K562 (cell line): ENCODE data around the gene SART1. TPM values are rescaled to one million over a fixed set of nuclear protein-coding genes. Genes with fewer than 3 reads are reported as not detected.

Experiments used
- EP300 ChIP-seq: IDR thresholded peaks from 2 replicates; pipeline ENCODE4 v1.6.1; 2012; ENCODE audit warnings: low read length, improper control_type of control experiment
- FIP1L1 ChIP-seq: fragments of 200-400 bp; formaldehyde crosslinking; IDR thresholded peaks from 2 replicates; pipeline ENCODE4 v1.6.1; 2018; ENCODE audit warnings: mild to moderate bottlenecking, low read depth, low read length; ENCODE audit not compliant: poor library complexity, severe bottlenecking
- HCFC1 ChIP-seq: IDR thresholded peaks from 2 replicates; pipeline ENCODE4 v1.6.1; 2012; ENCODE audit warnings: low read depth, low read length, improper control_type of control experiment
- HNRNPK ChIP-seq: fragments of 200-400 bp; formaldehyde crosslinking; IDR thresholded peaks from one replicate; pipeline ENCODE4 v1.6.1; 2018; ENCODE audit warnings: mild to moderate bottlenecking, low read depth, low read length; ENCODE audit not compliant: poor library complexity, severe bottlenecking
- MXI1 ChIP-seq: IDR thresholded peaks from 2 replicates; pipeline ENCODE4 v1.6.1; 2011; ENCODE audit warnings: low read depth, mild to moderate bottlenecking, improper control_type of control experiment, low read length
- NFE2 ChIP-seq: IDR thresholded peaks from 2 replicates; pipeline ENCODE4 v1.6.1; 2014; ENCODE audit warnings: antibody characterized with exemption, low read depth
- PHF20 ChIP-seq: fragments of 450-650 bp; IDR thresholded peaks from 2 replicates; pipeline ENCODE4 v1.6.1; 2018; ENCODE audit not compliant: partially characterized antibody
- RUNX1 ChIP-seq: sonication (generic); IDR thresholded peaks from 2 replicates; pipeline ENCODE4 v1.6.1; 2016; ENCODE audit warnings: antibody characterized with exemption, low read depth
- SAFB2 ChIP-seq: fragments of 200-400 bp; formaldehyde crosslinking; IDR thresholded peaks from 2 replicates; pipeline ENCODE4 v1.6.1; 2018; ENCODE audit warnings: borderline replicate concordance, low read length, low read depth, moderate library complexity; ENCODE audit not compliant: severe bottlenecking
- SIX5 ChIP-seq, 2 experiments: IDR thresholded peaks; 2 replicates each; pipeline ENCODE4 v1.6.1; 2011; ENCODE audit warnings: low read length in 2 of 2, borderline replicate concordance in 1 of 2, low read depth in 1 of 2, mild to moderate bottlenecking in 1 of 2, moderate library complexity in 1 of 2; ENCODE audit not compliant: insufficient read depth in 1 of 2
- SUPT5H ChIP-seq: fragments of 450-650 bp; IDR thresholded peaks from 2 replicates; pipeline ENCODE4 v1.6.1; 2016
- TOE1 ChIP-seq, 2 experiments: fragments of 450-650 bp in 1 of 2; sonication (generic) in 1 of 2; formaldehyde crosslinking in 1 of 2; IDR thresholded peaks; 2 replicates each; pipeline versions ENCODE4 v1.7.1 to v1.8.0; 2016 to 2022; ENCODE audit warnings: borderline replicate concordance in 2 of 2, mild to moderate bottlenecking in 2 of 2, antibody characterized with exemption in 1 of 2, inconsistent platforms in 1 of 2, low read depth in 1 of 2, missing genetic modification reagents in 1 of 2, moderate library complexity in 1 of 2
- YBX1 ChIP-seq: fragments of 450-650 bp; IDR thresholded peaks from 2 replicates; pipeline ENCODE4 v1.7.1; 2016; ENCODE audit warnings: mild to moderate bottlenecking
- YY1 ChIP-seq, 3 experiments: IDR thresholded peaks; 2 replicates each; pipeline ENCODE4 v1.6.1; 2011; ENCODE audit warnings: low read length in 2 of 3, mild to moderate bottlenecking in 2 of 3, moderate library complexity in 2 of 3, borderline replicate concordance in 1 of 3, control low read depth in 1 of 3, low read depth in 1 of 3; ENCODE audit not compliant: insufficient read depth in 3 of 3, insufficient replicate concordance in 2 of 3, control insufficient read depth in 1 of 3, insufficient read length in 1 of 3; ENCODE audit errors: extremely low read depth in 1 of 3
- ZBTB1 ChIP-seq: sonication (generic); formaldehyde crosslinking; IDR thresholded peaks from 2 replicates; pipeline ENCODE4 v1.8.1; 2023; ENCODE audit warnings: missing genetic modification reagents, low read depth, mild to moderate bottlenecking, borderline replicate concordance
- ZNF3 ChIP-seq: fragments of 250-450 bp; sonication (Bioruptor Pico); IDR thresholded peaks from 2 replicates; pipeline ENCODE4 v1.5.0; 2021; ENCODE audit warnings: mild to moderate bottlenecking, moderate library complexity
- ZNF354B ChIP-seq: fragments of 250-450 bp; sonication (Bioruptor Pico); IDR thresholded peaks from 2 replicates; pipeline ENCODE4 v1.4.0; 2020
- ZNF445 ChIP-seq: fragments of 250-450 bp; sonication (Bioruptor Pico); IDR thresholded peaks from 2 replicates; pipeline ENCODE4 v1.4.0; 2020; ENCODE audit warnings: low read depth, mild to moderate bottlenecking, moderate library complexity
- ZNF717 ChIP-seq: fragments of 250-450 bp; sonication (Bioruptor Pico); IDR thresholded peaks from 2 replicates; pipeline ENCODE4 v1.5.0; 2021
- ZNF77 ChIP-seq: fragments of 250-450 bp; sonication (Bioruptor Pico); IDR thresholded peaks from 2 replicates; pipeline ENCODE4 v1.5.0; 2020
- polyA plus RNA-seq, 8 experiments: library from polyadenylated mRNA; depleted of rRNA in 4 of 8; stranded (reverse) in 5 of 8; unstranded in 3 of 8; fragments of >200 nt; fragmentation: Nextera tagmentation in 2 of 8; fragmentation: Illumina TruSeq in 1 of 8; extraction: Ambion mirVana in 2 of 8; extraction: Trizol in 1 of 8; gene quantifications; 2 replicates each; pipeline versions ENCODE4 v1.2.1 to v1.2.3, GENCODE V29; 2011 to 2014; ENCODE audit warnings: inconsistent platforms in 1 of 8, missing spikeins in 1 of 8
- total RNA-seq, 7 experiments: library from RNA; depleted of rRNA in 6 of 7; stranded (reverse); fragments of >200 nt in 6 of 7; fragmentation: Illumina TruSeq in 2 of 7; extraction: Trizol in 2 of 7; gene quantifications; 2 replicates each; pipeline versions ENCODE4 v1.2.1 to v1.2.3, GENCODE V29; 2011 to 2021; ENCODE audit warnings: low replicate concordance in 1 of 7
- TF ChIP-seq, protein P1 (sequence below): sonication (generic); formaldehyde crosslinking; IDR thresholded peaks from 2 replicates; pipeline ENCODE4 v1.8.1; 2023; ENCODE audit warnings: mild to moderate bottlenecking, missing genetic modification reagents
- TF ChIP-seq, protein P2 (sequence below): IDR thresholded peaks from 2 replicates; pipeline ENCODE4 v1.6.1; 2011; ENCODE audit not compliant: insufficient read length; ENCODE audit errors: extremely low read depth
- TF ChIP-seq, protein P3 (sequence below), 2 experiments: fragments of 450-650 bp in 1 of 2; sonication (generic) in 1 of 2; formaldehyde crosslinking in 1 of 2; IDR thresholded peaks in 1 of 2; conservative IDR thresholded peaks in 1 of 2; 2 replicates each; pipeline versions ENCODE4 v1.6.1 to v1.8.1; 2016 to 2023; ENCODE audit warnings: mild to moderate bottlenecking in 2 of 2, moderate library complexity in 2 of 2, inconsistent platforms in 1 of 2, missing genetic modification reagents in 1 of 2

SART1 gene
- total and polyA plus RNA-seq, 9 of the 15 experiments (the other 6 are each of a cell fraction or from before 2014, with no cell fraction given) = 4.8 to 84.1 (median 31.7) TPM

DNA sequence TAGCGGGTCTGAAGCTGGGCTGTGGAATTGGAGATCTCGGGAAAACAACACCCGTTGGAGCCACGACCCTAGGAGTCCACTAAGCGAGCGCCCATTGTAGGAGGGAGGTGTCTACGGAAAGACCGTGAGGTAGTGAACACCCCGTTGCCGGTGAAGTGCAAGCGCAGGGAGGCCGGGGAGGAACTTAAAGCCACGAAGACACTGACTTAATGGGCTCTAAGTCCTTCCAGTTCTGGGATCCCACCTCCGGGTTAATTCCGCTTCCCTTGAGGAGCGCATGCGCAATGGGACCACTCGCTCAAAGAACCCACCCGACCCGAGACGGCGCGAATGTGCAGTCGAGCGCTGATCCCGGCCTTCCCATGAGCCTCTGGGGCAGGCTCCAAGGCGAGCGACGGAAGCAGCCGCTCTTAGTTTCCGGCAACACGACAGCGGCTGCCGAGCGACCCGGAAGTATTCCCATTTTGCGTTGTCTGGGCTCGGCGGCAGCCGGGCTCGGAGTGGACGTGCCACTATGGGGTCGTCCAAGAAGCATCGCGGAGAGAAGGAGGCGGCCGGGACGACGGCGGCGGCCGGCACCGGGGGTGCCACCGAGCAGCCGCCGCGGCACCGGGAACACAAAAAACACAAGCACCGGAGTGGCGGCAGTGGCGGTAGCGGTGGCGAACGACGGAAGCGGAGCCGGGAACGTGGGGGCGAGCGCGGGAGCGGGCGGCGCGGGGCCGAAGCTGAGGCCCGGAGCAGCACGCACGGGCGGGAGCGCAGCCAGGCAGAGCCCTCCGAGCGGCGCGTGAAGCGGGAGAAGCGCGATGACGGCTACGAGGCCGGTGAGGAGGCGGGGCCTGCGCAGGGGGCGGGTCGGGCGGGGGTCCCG lies at the start of gene SART1 (continued):
- TF ChIP-seq YY1 (IDR thresholded peaks at IDR 0.05; ENCODE audit: borderline replicate concordance in 1 of 3, control insufficient read depth in 1 of 3, extremely low read depth in 1 of 3, insufficient read depth in 3 of 3, insufficient read length in 1 of 3, insufficient replicate concordance in 2 of 3, low read depth in 1 of 3, low read length in 2 of 3) (peak in 2 of 3 experiments; percentile 77 to 78), EP300 (peak; percentile 64; the same call in 1 of the 2 replicates), ZNF354B (CRISPR knock-in tag) (0 out of 2 replicates have a peak, but pooled peaks have one; percentile 11), RUNX1 (no peak), HNRNPK (no peak), ZNF445 (CRISPR knock-in tag) (no peak), ZNF3 (CRISPR knock-in tag) (no peak), ZNF77 (CRISPR knock-in tag) (no peak), SAFB2 (no peak), TOE1 (IDR thresholded peaks at IDR 0.05; ENCODE audit: borderline replicate concordance) (no peak), TOE1 (CRISPR knock-in tag; IDR thresholded peaks at IDR 0.05; ENCODE audit: borderline replicate concordance, low read depth) (no peak), SUPT5H (peak; percentile 94), PHF20 (peak; percentile 91), NFE2 (0 out of 2 replicates have a peak, but pooled peaks have one; percentile 32), SIX5 (IDR thresholded peaks at IDR 0.05; ENCODE audit: borderline replicate concordance in 1 of 2, insufficient read depth in 1 of 2, low read depth in 1 of 2, low read length in 2 of 2) (peak in 1 of 2 experiments; percentile 42; a peak in 2 of 4 replicates), MXI1 (0 out of 2 replicates have a peak, but pooled peaks have one; percentile 36), YBX1 (no peak), ZBTB1 (CRISPR knock-in tag) (no peak), HCFC1 (peak; percentile 86), ZNF717 (CRISPR knock-in tag) (no peak), FIP1L1 (peak; percentile 96)
- TF ChIP-seq, protein P1, sequence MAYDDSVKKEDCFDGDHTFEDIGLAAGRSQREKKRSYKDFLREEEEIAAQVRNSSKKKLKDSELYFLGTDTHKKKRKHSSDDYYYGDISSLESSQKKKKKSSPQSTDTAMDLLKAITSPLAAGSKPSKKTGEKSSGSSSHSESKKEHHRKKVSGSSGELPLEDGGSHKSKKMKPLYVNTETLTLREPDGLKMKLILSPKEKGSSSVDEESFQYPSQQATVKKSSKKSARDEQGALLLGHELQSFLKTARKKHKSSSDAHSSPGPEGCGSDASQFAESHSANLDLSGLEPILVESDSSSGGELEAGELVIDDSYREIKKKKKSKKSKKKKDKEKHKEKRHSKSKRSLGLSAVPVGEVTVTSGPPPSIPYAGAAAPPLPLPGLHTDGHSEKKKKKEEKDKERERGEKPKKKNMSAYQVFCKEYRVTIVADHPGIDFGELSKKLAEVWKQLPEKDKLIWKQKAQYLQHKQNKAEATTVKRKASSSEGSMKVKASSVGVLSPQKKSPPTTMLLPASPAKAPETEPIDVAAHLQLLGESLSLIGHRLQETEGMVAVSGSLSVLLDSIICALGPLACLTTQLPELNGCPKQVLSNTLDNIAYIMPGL (CRISPR knock-in tag) = 0 out of 2 replicates have a peak, but pooled peaks have one; percentile 41
- TF ChIP-seq, protein P2, sequence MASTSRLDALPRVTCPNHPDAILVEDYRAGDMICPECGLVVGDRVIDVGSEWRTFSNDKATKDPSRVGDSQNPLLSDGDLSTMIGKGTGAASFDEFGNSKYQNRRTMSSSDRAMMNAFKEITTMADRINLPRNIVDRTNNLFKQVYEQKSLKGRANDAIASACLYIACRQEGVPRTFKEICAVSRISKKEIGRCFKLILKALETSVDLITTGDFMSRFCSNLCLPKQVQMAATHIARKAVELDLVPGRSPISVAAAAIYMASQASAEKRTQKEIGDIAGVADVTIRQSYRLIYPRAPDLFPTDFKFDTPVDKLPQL = peak; percentile 48
- TF ChIP-seq, protein P3, sequence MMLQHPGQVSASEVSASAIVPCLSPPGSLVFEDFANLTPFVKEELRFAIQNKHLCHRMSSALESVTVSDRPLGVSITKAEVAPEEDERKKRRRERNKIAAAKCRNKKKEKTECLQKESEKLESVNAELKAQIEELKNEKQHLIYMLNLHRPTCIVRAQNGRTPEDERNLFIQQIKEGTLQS (IDR thresholded peaks at IDR 0.05) = no peak
- TF ChIP-seq, protein P3 (CRISPR knock-in tag; conservative IDR thresholded peaks at IDR 0.05) = no peak; the same call in 1 of the 2 replicates
